Endometrial microvascular endothelial cells (primary cell): ENCODE data around the gene GLIPR1. TPM values are rescaled to one million over a fixed set of nuclear protein-coding genes. Genes with fewer than 3 reads are reported as not detected.
"Not testable (repeated sequence)": the region's sequence is repeated elsewhere in the genome, so short reads cannot be mapped to it uniquely, and the experiment has no call there.

Experiments used
- in situ Hi-C: cut with HindIII; loops from 2 replicates; pipeline ENCODE4 v1.10.0; 2017; ENCODE audit warnings: low sequenced_read_pairs, low pct_unique_long_range_greater_than_20kb; ENCODE audit errors: inconsistent ontology term
- total RNA-seq: library from RNA; depleted of rRNA; stranded (reverse); fragments of >200 nt; gene quantifications from one replicate; pipeline ENCODE4 v1.2.3, GENCODE V29; 2015; ENCODE audit errors: inconsistent ontology term

GLIPR1 gene
- total RNA-seq, 1 donor from 2014 or later: 74.1 TPM

DNA sequence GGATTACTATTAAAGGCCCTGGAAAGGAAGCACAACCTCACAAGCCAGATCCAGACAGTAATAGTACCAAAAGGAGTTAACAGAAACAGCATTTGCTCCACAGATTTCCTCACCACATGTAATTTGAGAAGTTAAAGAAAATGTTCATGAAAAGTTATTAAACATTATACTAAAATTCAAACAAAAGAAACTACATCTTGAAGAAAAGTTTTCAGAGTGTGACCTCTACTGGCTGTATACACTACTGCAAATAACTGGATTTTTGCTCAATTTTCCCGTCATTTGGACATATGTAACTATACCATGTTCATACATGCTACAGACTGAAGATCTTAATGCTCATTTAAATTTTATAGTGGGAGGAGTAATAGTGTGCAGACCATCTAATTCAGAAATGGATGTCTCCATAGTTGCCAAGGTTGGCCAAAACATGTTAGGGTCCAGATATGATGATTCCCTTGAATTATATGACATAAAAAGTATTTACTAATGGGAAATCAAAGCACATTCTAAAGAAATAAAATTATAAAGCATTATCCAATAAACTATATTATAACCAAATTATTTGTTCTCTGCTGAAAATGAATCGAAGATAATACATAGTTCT lies 25.3 kb downstream of the GLIPR1 start:
- in situ Hi-C loops: no loop called here

DNA sequence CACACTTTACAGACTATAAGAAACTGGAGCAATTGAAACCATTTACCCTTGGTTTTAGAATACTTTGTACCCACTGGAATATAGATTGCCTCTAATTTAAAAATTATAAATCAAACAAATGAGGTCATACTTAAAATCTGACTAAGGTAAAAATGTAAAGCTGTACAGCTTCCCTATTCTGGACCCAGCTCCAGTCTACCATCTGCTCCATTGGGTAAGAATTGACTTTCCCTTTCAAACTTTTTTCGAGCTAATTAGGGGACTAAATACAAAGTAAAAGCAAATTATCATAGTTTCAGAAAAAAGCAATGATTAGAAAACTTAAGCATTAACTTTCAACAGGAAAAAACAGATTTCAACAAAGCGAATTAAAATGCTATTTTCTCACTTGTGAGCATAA lies 26.5 kb downstream of the GLIPR1 start:
- in situ Hi-C loops: no loop called here

DNA sequence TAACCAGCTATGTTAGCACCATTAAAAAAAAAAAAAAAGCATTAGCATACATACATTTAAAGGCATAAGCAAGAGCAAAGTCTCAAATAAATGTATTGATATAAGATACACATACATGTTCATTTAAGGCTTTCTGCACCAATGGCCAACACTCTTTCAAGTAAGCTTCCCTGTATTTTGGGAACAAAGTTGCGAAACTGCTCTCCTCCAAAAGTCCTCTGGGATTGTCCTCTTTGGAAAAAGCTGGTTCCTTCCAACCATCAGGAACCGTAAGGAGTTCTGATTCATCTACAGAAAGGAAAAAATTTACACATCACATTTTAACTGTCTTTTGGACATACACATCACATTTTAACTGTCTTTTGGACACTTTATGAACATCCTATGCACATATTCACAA lies 27.6 kb downstream of the GLIPR1 start:
- in situ Hi-C loops: no loop called here

DNA sequence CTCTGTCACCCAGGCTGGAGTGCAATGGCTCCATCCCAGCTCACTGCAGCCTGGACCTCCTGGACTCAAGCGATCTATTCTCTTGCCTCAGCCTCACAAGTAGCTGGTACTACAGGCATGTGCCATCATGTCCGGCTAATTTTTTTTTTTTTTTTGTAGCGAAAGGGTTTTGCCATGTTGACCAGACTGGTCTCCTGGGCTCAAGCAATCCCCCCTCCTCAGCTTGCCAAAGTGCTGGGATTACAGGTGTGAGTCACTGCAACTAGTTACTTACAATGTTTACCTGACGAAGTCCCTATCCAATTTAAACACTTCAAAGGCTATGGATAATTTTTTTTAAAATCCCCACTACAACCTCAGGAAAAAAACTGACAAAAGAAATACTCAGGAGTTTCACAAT lies 29.1 kb downstream of the GLIPR1 start:
- in situ Hi-C loops: no loop called here

DNA sequence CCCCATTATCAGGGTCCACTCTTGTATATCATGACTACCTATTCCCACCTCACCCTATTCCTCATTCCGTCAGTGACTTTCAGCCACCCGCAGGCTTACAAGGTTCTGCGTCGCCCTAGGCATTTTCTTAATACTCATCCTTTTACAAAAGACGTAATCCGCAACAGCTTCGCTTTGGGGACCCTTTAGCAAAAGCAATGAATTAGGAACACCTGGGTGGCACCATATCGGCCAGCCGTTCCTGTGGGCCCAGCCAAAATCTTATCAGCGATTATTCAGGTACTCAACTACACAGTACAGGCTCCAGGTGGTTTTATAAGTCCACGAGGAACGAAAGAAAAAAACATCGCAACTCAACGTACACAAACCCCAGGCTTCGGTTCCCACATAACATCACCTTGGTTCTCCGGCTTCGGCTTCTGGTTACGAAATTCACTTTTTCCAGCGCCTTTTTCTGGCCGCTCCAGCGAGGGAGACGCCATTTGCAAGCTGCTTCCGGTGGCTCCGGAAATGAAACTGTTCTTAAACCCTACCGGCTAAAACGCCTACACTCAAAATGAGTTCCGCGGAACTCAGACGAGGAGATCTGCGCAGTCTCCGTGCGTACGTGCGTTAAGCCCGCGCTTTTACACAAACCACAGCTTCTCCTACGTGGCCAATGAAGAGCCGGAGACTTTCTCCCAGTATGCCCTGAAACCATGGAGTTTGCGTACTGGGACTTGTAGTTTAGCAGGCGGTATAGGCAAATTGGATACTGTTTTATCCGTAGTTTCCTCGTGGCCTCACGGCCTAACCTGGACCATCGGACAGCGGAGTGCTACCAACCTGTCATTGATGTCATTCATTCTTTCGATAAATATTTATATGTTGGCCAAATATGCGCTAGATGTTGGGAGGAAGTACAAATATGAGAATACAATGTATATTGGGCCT lies 30.8 kb downstream of the GLIPR1 start, which contains the start of gene KRR1:
Gene KRR1 (minus strand): TSS at position 494 of the 933 bp plus-strand sequence. CDS start 12 bp downstream, at position 482.
- in situ Hi-C loops: no loop called here

GRCh38 chr12:75521224-75521623 lies 40.7 kb downstream of the GLIPR1 start:
- in situ Hi-C loops: not testable (repeated sequence)

GRCh38 chr12:75522124-75522523 lies 41.6 kb downstream of the GLIPR1 start:
- in situ Hi-C loops: not testable (repeated sequence)

DNA sequence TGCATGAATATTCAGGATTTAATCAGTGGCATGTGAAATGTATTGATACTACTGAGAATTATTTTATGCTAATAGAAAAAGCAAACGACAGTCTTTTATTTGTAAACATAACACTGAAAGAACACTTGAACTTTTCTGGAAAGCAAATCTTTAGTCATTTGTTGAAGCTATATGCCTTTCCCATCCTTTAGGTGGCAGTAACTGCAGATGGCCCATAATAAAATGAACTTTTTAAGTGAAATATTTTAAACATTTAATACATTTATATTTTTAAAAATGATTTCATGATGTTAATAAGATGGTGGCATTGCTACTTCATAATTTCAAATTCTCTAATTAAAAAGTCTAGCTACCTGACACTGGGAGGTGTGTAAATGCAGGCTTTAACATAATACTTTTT lies 44.7 kb downstream of the GLIPR1 start:
- in situ Hi-C loops: no loop called here

DNA sequence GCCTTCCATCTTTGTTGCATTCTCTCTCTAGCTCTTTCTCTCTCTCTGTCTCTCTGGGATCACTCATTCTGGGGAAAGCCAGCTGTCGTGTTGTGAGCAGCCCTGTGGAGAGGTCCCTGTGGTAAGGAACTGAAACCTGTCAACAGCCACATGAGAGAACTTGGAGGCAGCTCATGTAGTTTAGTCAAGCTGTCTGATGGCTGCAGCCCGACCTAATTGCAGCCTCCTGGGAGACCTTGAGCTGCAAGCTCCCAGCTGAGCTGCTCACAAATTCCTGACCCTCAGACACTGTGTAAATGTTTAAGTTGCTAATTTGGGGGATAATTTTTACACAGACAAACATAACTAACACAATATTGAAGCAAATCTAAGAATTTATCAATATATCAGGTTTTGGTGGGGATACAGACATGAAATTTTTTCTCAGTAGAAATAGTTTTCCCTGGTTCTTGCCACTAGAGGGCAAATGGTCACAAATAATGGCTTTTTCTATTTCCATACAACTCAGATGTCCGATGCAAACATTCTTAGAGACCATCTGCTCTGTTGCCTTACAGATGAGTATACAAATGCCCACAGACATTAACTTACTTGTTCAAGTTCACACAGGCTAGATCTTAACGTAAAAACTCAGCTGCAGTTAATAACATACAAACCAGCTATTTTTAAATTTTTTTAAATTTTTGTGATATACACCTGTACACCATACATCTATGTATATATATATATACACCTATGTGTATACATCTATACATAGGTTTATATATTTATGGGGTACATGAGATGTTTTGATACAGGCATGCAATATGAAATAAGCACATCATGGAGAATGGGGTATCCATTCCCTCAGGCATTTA lies 46.3 kb downstream of the GLIPR1 start:
- in situ Hi-C loops: no loop called here

GRCh38 chr12:75528272-75528671 lies 47.7 kb downstream of the GLIPR1 start:
- in situ Hi-C loops: no loop called here

DNA sequence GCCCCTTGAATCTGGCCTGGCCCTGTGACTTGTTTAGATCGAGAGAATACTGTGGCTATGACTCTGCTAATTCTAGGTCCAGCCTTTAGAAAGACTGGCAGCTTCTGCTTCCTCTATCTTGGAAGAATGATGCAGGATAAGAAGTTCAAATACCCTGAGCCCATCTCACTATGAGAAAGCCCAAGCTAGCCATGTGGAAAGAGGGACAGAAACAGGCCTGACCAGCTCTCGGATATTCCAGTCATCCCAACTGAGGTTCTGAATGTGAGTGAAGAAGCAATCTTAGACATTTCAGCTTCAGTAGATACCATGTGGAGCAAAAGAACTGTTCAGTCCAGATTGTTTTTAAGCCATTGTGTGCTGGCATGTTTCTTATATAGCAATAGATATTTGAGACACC lies 48.1 kb downstream of the GLIPR1 start:
- in situ Hi-C loops: no loop called here

- in situ Hi-C loops: no loop called here
Measured at GRCh38 chr12:75529316-75529715, 48.8 kb downstream of the GLIPR1 start.

DNA sequence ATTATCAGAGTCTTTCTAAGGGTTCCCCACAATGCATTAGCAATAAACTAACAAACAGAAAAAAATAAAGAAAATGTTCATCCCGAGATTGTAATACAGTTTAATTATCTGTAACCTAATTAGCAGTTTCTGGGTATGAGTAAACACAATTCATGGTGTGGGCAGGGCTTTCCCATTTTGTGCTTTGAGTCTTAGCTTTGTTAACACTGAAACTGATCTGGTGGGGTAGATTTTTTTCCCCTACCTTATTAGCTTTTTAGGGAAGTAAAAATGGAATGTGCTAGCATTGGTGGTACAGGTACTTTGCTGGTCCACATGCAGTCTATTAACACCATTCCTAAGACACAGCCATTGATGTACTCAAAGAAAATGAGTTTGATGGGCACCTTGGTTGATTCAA lies 49.3 kb downstream of the GLIPR1 start:
- in situ Hi-C loops: no loop called here

DNA sequence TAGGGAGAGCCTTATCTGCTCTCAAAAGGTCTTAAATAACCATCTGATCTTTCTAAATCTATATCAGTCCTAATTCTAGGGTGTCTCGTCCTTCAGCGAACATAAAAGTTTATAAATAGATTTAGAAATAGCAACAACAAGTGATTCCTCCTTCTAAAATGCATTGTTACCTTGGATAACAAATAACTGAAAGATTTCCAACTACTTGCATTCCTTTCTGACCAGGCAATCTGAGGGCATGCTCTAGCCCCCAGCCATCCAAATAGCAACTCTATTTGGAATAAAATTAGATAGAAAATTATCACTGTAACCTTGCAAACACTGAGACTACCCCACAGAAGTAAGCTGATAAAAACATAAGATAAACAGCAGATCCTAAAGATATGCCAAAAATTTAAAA lies 52.7 kb downstream of the GLIPR1 start:
- in situ Hi-C loops: no loop called here

- in situ Hi-C loops: no loop called here
Measured at GRCh38 chr12:75539889-75540288, 59.3 kb downstream of the GLIPR1 start.

- in situ Hi-C loops: no loop called here
Measured at GRCh38 chr12:75542942-75543341, 62.4 kb downstream of the GLIPR1 start.

GRCh38 chr12:75543529-75543928 lies 63.0 kb downstream of the GLIPR1 start:
- in situ Hi-C loops: no loop called here

- in situ Hi-C loops: no loop called here
Measured at GRCh38 chr12:75545636-75546035, 65.1 kb downstream of the GLIPR1 start.

GRCh38 chr12:75548879-75549278 lies 68.3 kb downstream of the GLIPR1 start:
- in situ Hi-C loops: no loop called here
